Muscle of back (tissue), 13 donors: Measurements from ENCODE around the gene CREB1. TPM values are rescaled to one million over a fixed set of nuclear protein-coding genes. Genes with fewer than 3 reads are reported as not detected.
A peak's percentile ranks its signal among the peaks of the same experiment; 100 is the strongest.
"Not testable (repeated sequence)": the region's sequence is repeated elsewhere in the genome, so short reads cannot be mapped to it uniquely, and the experiment has no call there.

Experiments
- DNase-seq, 3 donors: peaks; one replicate each; pipeline versions ENCODE4 v3.0.0 to v3.0.0-alpha.2; 2013
- long read RNA-seq, 9 donors: transcript quantifications; one replicate each; lab custom pipeline, GENCODE V29; 2026
- polyA plus RNA-seq, 10 donors: library from polyadenylated mRNA; unstranded; fragments of 120-200 nt; gene quantifications; one replicate each; pipeline ENCODE4 v1.2.1, GENCODE V29; 2013; ENCODE audit not compliant: insufficient read length in 10 of 10

CREB1 gene
- 10 to 100 TPM; 22.9 to 48.4 (median 36.2) TPM for polyA plus RNA-seq
- long read RNA-seq, donor 1, full-length matches to known transcripts = 3 of 3 reads
- long read RNA-seq, donor 1, partial matches to known transcripts = 0 of 3 reads
- long read RNA-seq, donor 1, other reads (novel, unspliced or antisense) = 0 of 3 reads
- long read RNA-seq, donor 2, full-length matches to known transcripts = 1 of 1 reads
- long read RNA-seq, donor 2, partial matches to known transcripts = 0 of 1 reads
- long read RNA-seq, donor 2, other reads (novel, unspliced or antisense) = 0 of 1 reads
- long read RNA-seq, donor 3 = 0 reads
- long read RNA-seq, donor 4, full-length matches to known transcripts = 7 of 7 reads
- long read RNA-seq, donor 4, partial matches to known transcripts = 0 of 7 reads
- long read RNA-seq, donor 4, other reads (novel, unspliced or antisense) = 0 of 7 reads
- long read RNA-seq, donor 5, full-length matches to known transcripts = 5 of 18 reads
- long read RNA-seq, donor 5, partial matches to known transcripts = 13 of 18 reads
- long read RNA-seq, donor 5, other reads (novel, unspliced or antisense) = 0 of 18 reads
- long read RNA-seq, donor 6, full-length matches to known transcripts = 1 of 1 reads
- long read RNA-seq, donor 6, partial matches to known transcripts = 0 of 1 reads
- long read RNA-seq, donor 6, other reads (novel, unspliced or antisense) = 0 of 1 reads
- long read RNA-seq, donor 7, full-length matches to known transcripts = 2 of 2 reads
- long read RNA-seq, donor 7, partial matches to known transcripts = 0 of 2 reads
- long read RNA-seq, donor 7, other reads (novel, unspliced or antisense) = 0 of 2 reads
- long read RNA-seq, donor 8, full-length matches to known transcripts = 4 of 12 reads
- long read RNA-seq, donor 8, partial matches to known transcripts = 8 of 12 reads
- long read RNA-seq, donor 8, other reads (novel, unspliced or antisense) = 0 of 12 reads
- long read RNA-seq, donor 9, full-length matches to known transcripts = 2 of 2 reads
- long read RNA-seq, donor 9, partial matches to known transcripts = 0 of 2 reads
- long read RNA-seq, donor 9, other reads (novel, unspliced or antisense) = 0 of 2 reads

DNA sequence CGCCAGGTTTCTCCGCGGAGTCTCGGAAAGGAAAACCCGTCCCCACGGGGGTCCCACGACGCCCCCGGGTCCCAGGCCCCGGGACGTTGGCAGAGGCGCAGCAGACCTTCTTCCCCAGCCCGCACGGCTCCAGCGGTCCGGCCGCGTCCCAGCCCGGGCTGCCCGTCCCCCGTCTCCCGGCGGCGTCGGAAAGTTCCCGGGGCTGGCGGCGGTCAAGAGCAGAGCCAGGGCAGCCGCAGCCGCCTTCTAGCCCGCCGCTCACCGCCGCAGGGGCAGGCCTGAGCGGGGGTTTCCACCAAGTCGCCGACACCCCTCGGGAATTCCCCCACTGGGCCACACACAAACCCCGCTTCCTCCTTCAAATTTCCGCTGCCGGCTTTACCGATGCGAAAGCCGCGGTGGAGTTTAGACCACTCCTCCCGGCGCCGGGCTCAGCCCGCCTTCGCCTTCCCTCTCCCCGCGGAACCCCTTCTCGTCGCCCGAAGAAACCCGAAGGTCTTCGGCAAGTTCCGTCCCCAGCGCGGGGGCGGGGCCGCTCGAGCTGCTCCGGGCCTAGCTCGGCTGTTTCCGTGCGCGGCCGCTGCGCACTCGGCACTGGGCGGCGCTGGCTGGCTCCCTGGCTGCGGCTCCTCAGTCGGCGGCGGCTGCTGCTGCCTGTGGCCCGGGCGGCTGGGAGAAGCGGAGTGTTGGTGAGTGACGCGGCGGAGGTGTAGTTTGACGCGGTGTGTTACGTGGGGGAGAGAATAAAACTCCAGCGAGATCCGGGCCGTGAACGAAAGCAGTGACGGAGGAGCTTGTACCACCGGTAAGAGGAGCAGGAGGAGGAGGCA is at the start of gene CREB1:
Gene CREB1 (plus strand): TSS at position 633 of the 830 bp plus-strand sequence. CDS start 25,674 bp downstream, outside the sequence.
- peak; percentile 99 to 100 (median 100) for DNase-seq

GRCh38 chr2:207480521-207481040 is 49.2 kb upstream of the CREB1 start:
- no peak for DNase-seq

- no peak for DNase-seq
Measured at GRCh38 chr2:207481924-207482323, 47.8 kb upstream of the CREB1 start.

DNA sequence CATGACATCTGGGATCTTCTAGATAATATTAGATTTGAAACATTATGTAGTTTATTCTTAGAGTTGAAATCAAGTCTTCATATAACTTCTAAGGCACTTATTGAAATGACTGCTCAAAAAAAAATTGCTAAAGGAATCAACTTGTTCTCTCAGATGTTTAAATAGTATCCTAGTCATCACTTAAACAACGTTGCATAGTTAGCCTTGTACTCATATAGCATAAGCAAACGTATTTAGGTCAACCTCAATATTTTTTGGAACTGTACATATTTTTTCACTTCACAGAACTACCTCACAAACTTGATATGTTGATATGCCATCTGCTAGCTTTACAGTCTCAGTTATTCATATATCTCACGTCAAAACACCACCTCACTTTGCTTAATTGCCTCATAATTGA is 47.1 kb upstream of the CREB1 start:
- no peak for DNase-seq

DNA sequence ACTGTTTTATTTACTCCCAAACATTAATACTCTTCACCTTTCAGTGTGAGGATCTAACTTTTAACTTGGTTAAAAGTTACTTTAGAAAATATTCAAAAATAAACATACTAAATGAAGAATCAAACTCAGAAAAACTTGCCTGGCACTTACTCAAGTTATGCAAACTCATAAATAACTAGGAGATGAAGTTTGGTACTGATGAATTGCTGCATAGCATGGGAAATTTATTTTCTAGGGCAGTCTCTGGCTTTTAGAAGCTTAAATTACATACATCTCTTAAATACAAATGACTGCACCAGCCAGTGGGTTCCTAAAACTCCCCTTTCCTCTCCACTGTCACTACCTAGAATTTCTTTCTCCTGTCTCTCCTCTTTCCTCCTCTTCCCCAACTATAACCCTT is 46.7 kb upstream of the CREB1 start:
- DNase-seq = no peak

GRCh38 chr2:207483477-207483876 is 46.3 kb upstream of the CREB1 start:
- no peak for DNase-seq

DNA sequence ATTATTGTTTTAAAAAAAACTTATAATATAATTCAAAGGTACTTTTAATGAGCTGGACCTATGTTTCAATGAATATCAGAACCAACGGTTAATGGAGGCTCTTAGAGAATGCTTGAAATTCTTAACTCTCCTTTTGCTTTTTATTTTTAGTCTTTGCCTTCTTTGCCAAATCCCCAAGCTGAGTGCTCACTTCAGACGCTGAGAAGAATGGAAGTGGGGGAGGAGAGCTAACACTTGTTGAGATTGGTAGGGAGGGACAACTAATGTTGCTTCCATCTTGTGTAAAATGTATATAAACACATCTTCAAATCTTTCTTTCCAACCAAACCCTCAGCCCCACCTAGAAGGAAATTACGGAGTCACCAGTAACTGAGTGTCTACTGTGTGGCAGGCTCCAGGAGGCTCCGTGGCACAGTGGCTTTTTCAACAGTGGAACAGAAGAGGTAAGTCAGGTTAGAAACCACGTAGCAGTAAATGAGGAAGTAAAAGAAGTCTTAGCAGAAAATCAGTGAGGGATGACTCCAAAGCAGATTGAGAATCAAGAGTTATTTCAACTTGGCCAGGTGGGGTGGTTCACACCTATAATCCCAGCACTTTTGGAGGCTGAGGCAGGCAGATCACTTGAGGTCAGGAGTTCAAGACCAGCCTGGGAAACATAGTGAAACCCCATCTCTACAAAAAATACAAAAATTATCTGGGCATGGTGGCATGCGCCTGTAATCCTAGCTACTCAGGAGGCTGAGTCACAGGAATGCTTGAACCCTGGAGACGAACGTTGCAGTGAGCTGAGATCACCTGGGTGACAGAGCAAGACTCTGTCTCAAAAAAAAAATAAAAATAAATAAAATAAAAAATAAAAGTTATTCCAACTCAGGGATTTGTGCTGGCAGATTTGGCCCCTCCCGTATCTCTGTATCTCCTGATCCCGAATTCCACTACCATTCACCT is 45.0 kb upstream of the CREB1 start:
- no peak for DNase-seq

GRCh38 chr2:207487650-207488311 is 42.0 kb upstream of the CREB1 start:
- peak in 1 of 3 donors; percentile 86 for DNase-seq

DNA sequence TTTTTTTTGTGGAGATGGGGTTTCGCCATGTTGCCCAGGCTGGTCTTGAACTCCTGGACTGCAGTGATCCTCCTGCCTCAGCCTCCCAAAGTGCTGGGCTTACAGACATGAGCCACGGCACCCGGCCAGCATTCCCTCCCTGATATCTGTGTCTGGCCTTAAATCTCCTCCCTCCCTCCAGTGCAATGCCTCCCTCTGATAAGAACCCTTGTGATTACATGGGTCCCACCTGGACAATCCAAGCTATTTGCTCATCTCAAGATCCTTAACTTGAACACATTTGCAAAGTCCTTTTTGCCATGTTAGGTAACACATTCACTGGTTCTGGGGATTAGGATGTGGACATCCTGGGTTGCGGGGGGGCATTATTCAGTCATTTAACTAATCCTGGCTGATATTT is 40.5 kb upstream of the CREB1 start:
- DNase-seq = no peak

DNA sequence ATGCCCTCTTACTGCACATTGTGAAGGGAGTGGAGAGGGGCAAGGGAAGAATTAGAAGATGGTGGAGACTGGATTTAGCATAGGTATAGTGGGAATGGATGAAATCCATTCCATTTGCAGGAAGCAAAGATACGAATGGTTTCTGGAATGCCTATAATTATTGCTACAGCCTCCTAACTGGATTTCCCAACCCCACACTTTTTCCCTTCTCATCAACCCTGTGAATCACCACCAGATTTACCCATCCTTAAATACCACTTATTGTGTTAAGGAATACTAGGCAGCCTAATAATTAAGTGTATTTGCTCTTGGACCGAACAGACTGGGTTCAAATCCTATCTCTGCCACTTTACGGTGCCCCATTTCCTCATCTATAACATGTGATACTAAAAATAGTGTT is 39.3 kb upstream of the CREB1 start:
- DNase-seq = no peak

GRCh38 chr2:207491086-207491485 is 38.7 kb upstream of the CREB1 start:
- no peak for DNase-seq

GRCh38 chr2:207491956-207492355 is 37.8 kb upstream of the CREB1 start:
- no peak for DNase-seq

DNA sequence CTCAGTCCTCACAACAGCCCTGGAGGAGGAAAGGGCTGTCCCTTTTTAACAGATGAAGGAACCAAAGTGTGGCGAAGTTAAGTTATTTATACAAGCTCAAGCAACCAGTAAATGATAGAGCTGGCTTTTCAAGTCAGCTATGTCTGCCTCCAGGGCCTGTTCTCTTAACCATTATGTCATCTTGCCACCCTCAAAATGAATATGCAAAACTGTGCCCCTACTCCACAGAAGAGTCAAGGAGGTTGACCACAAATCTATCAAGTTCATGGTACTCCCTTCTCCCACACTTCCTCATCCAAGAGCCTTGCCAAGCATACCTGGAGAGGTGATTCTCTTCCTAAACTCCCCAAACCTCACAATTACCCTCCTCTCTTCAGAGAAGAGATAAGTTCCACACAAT is 37.3 kb upstream of the CREB1 start:
- DNase-seq = no peak

- no peak for DNase-seq
Measured at GRCh38 chr2:207494137-207494536, 35.6 kb upstream of the CREB1 start.

- not testable (repeated sequence) for DNase-seq
Measured at GRCh38 chr2:207496936-207497335, 32.8 kb upstream of the CREB1 start.

DNA sequence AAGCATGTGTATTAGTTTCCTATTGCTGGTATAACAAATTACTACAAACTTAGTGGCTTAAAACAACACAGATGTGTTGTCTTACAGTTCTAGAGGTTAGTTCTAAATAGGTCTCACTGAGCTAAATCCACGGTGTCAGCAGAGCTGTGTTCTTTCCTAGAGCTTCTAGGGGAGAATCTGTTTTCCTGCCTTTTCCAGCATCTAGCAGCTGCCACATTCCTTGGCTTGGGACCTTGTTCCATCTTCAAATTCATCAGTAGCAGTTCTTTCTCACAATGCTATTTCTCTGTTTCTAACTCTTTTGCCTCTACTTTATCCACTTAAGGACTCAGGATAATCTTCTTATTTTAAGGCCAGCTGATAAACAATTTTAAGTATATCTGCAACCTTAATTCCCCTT is 32.2 kb upstream of the CREB1 start:
- DNase-seq = no peak

DNA sequence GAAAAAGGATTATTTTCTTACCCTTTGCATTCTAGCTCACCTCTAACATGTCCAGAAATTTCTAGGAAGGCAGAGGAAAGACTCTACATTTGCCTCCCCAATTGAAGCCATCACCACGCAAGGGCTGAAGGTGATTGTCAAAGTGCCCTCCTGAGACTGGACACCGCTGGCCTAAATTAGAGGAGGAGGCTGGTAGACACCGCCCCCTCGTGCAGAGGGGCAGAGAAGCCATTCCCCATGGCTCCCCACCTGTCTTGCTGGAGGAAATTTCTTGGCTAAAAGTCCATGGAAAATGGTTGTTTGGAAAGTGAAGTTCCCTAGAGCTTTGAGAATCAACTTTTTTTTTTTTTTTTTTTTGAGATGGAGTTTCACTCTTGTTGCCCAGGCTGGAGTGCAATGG is 31.3 kb upstream of the CREB1 start:
- DNase-seq = no peak

- DNase-seq = no peak
Measured at GRCh38 chr2:207499114-207499513, 30.6 kb upstream of the CREB1 start.

DNA sequence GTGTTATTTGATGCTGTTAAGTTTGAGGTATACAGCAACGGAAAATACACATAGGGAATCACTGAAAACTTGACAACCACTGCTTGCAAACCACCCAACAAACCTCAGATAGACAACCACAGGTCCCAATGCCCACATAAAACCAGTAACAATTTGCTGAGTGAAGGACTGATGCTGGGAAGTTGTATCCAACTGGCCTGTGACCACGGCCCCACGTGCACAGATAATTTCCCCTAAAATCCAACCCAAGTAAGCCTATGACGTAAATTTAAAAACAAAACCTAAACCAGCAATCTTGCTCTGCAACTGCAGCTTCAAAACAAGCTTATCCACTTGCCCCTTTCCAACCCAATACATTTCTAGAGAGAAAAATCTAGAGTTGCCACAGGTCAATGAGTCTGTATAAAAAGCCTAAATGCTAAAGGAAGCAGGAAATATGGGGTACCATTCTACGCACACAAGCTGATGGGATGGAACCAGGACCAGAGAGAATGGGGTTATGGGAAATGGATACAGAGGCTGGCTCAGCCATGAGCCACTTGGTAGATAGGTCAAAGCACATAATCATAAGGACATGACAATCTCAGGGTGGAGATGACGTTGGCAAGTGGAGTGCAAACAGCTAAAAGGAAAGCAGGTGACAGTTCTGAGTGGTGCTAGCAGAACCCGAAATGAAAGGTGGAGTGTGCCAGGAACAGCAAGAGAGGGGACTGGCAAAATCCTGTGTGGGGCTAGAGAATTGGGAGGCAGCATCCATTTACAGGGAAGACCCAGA is 27.8 kb upstream of the CREB1 start:
- DNase-seq = no peak
